Smooth muscle cell (in vitro differentiated cells): ENCODE measurements around the gene GEMIN7. TPM values are rescaled to one million over a fixed set of nuclear protein-coding genes. Genes with fewer than 3 reads are reported as not detected.

Experiments
- polyA plus RNA-seq: library from polyadenylated mRNA; unstranded; fragments of >200 nt; fragmentation: Nextera tagmentation; extraction: Ambion mirVana; gene quantifications from 2 replicates; pipeline ENCODE4 v1.2.1, GENCODE V29; 2016
- small RNA-seq: library from RNA; depleted of rRNA; stranded (forward); fragments of <200 nt; gene quantifications from one replicate; pipeline ENCODE3, GENCODE V24; 2014
- total RNA-seq: library from RNA; depleted of rRNA; stranded (reverse); fragments of >200 nt; gene quantifications from 2 replicates; pipeline ENCODE4 v1.2.3, GENCODE V29; 2014

GEMIN7 gene
- total and polyA plus RNA-seq, 2 experiments from 2014 or later, result 50.6 to 67.0 TPM

Small RNA genes within 50 kb of the gene (small RNA-seq; reads per million reads assigned to genes)
- not detected for gene RNU6-611P

Other genes starting within 250 kb of the GEMIN7 start
- 91.5 and 94.6 TPM in 2 replicates for gene NECTIN2, start 233.0 kb upstream of the GEMIN7 start, total RNA-seq
- gene NECTIN2, start 233.0 kb upstream of the GEMIN7 start, polyA plus RNA-seq, result 160 and 164 TPM in 2 replicates
- gene TOMM40, start 188.0 kb upstream of the GEMIN7 start, total RNA-seq, result 38.7 and 96.0 TPM in 2 replicates
- gene TOMM40, start 188.0 kb upstream of the GEMIN7 start, polyA plus RNA-seq, result 65.0 and 69.7 TPM in 2 replicates
- gene APOE, start 173.5 kb upstream of the GEMIN7 start, total RNA-seq, result 228 and 237 TPM in 2 replicates
- gene APOE, start 173.5 kb upstream of the GEMIN7 start, polyA plus RNA-seq, result 329 and 458 TPM in 2 replicates
- gene APOC1, start 164.7 kb upstream of the GEMIN7 start, total RNA-seq, result 8.0 and 28.4 TPM in 2 replicates
- 28.6 and 31.5 TPM in 2 replicates for gene APOC1, start 164.7 kb upstream of the GEMIN7 start, polyA plus RNA-seq
- gene APOC4, start 137.0 kb upstream of the GEMIN7 start, total RNA-seq, result not detected in 2 replicates
- gene APOC4, start 137.0 kb upstream of the GEMIN7 start, polyA plus RNA-seq, result not detected in 2 replicates
- 0.40 TPM in 1 of 2 replicates, not detected in the other for gene APOC2, start 133.2 kb upstream of the GEMIN7 start, total RNA-seq
- 0.29 and 0.61 TPM in 2 replicates for gene APOC2, start 133.2 kb upstream of the GEMIN7 start, polyA plus RNA-seq
- 30.7 and 41.9 TPM in 2 replicates for gene CLPTM1, start 123.9 kb upstream of the GEMIN7 start, total RNA-seq
- gene CLPTM1, start 123.9 kb upstream of the GEMIN7 start, polyA plus RNA-seq, result 62.1 and 79.3 TPM in 2 replicates
- 10.4 and 11.2 TPM in 2 replicates for gene RELB, start 77.8 kb upstream of the GEMIN7 start, total RNA-seq
- 27.1 and 31.3 TPM in 2 replicates for gene RELB, start 77.8 kb upstream of the GEMIN7 start, polyA plus RNA-seq
- 34.6 and 54.0 TPM in 2 replicates for gene CLASRP, start 40.2 kb upstream of the GEMIN7 start, total RNA-seq
- gene CLASRP, start 40.2 kb upstream of the GEMIN7 start, polyA plus RNA-seq, result 24.3 and 34.3 TPM in 2 replicates
- gene ZNF296, start 2.8 kb upstream of the GEMIN7 start, total RNA-seq, result 1.1 TPM in 1 of 2 replicates, not detected in the other
- gene ZNF296, start 2.8 kb upstream of the GEMIN7 start, polyA plus RNA-seq, result 0.21 and 1.7 TPM in 2 replicates
- 11.7 and 19.2 TPM in 2 replicates for gene PPP1R37, start 13.9 kb downstream of the GEMIN7 start, total RNA-seq
- 8.2 and 8.7 TPM in 2 replicates for gene PPP1R37, start 13.9 kb downstream of the GEMIN7 start, polyA plus RNA-seq
- 1.1 and 1.6 TPM in 2 replicates for gene NKPD1, start 81.7 kb downstream of the GEMIN7 start, total RNA-seq
- 0.13 and 1.1 TPM in 2 replicates for gene NKPD1, start 81.7 kb downstream of the GEMIN7 start, polyA plus RNA-seq
- gene TRAPPC6A, start 99.0 kb downstream of the GEMIN7 start, total RNA-seq, result 6.0 and 10.2 TPM in 2 replicates
- 31.0 and 32.2 TPM in 2 replicates for gene TRAPPC6A, start 99.0 kb downstream of the GEMIN7 start, polyA plus RNA-seq
- gene BLOC1S3, start 99.5 kb downstream of the GEMIN7 start, total RNA-seq, result 3.5 and 5.5 TPM in 2 replicates
- gene BLOC1S3, start 99.5 kb downstream of the GEMIN7 start, polyA plus RNA-seq, result 7.7 and 14.5 TPM in 2 replicates
- 0.76 and 1.8 TPM in 2 replicates for gene EXOC3L2, start 166.1 kb downstream of the GEMIN7 start, total RNA-seq
- gene EXOC3L2, start 166.1 kb downstream of the GEMIN7 start, polyA plus RNA-seq, result 6.0 and 7.5 TPM in 2 replicates
- gene MARK4, start 172.0 kb downstream of the GEMIN7 start, total RNA-seq, result 20.0 and 23.0 TPM in 2 replicates
- 15.6 and 21.9 TPM in 2 replicates for gene MARK4, start 172.0 kb downstream of the GEMIN7 start, polyA plus RNA-seq
- gene CKM, start 243.6 kb downstream of the GEMIN7 start, total RNA-seq, result not detected in 2 replicates
- 0.31 TPM in 1 of 2 replicates, not detected in the other for gene CKM, start 243.6 kb downstream of the GEMIN7 start, polyA plus RNA-seq